Upper lobe of left lung (tissue), 6 donors: Measurements from ENCODE around the gene SMG7. TPM values are rescaled to one million over a fixed set of nuclear protein-coding genes. Genes with fewer than 3 reads are reported as not detected.

Source experiments
- ATAC-seq, 2 donors: fragments of 200-7000 bp; cut with Tn5 transposase; one replicate each; pipeline ENCODE4 v1.9.1; 2022; ENCODE audit warnings: mild to moderate bottlenecking in 2 of 2, moderate library complexity in 2 of 2; ENCODE audit not compliant: low FRiP score in 2 of 2
- DNase-seq, 2 donors: peaks; one replicate each; pipeline ENCODE4 v3.0.0-alpha.2; 2019 to 2020
- H3K27ac ChIP-seq, 4 donors: fragments of 200-600 bp; sonication (generic); one replicate each; pipeline ENCODE4 v1.5.1; 2016 to 2019
- H3K27me3 ChIP-seq, 4 donors: fragments of 200-600 bp; sonication (generic); one replicate each; pipeline ENCODE4 v1.5.1; 2017 to 2019
- H3K36me3 ChIP-seq, 4 donors: fragments of 200-600 bp; sonication (generic); one replicate each; pipeline ENCODE4 v1.5.1; 2016 to 2019
- H3K4me1 ChIP-seq, 4 donors: fragments of 200-600 bp; sonication (generic); one replicate each; pipeline ENCODE4 v1.5.1; 2018 to 2019
- H3K4me3 ChIP-seq, 4 donors: fragments of 200-600 bp; sonication (generic); one replicate each; pipeline ENCODE4 v1.5.1; 2017 to 2019; ENCODE audit warnings: mild to moderate bottlenecking in 2 of 4, moderate library complexity in 1 of 4
- H3K9me3 ChIP-seq, 4 donors: fragments of 200-600 bp; sonication (generic); one replicate each; pipeline ENCODE4 v1.5.1; 2018 to 2019
- CTCF ChIP-seq, 6 experiments: fragments of 450-650 bp in 4 of 6; fragments of 200-600 bp in 2 of 6; sonication (generic) in 2 of 6; IDR thresholded peaks; one replicate each; pipeline ENCODE4 v1.5.1; 2016 to 2019; ENCODE audit warnings: antibody characterized with exemption in 6 of 6
- EP300 ChIP-seq, 4 donors: sonication (generic); formaldehyde crosslinking; IDR thresholded peaks; one replicate each; pipeline ENCODE4 v1.5.1; 2017; ENCODE audit warnings: antibody characterized with exemption in 4 of 4, control low read depth in 2 of 4
- POLR2A ChIP-seq, 4 donors: fragments of 450-650 bp; IDR thresholded peaks; one replicate each; pipeline ENCODE4 v1.5.1; 2016 to 2017; ENCODE audit warnings: antibody characterized with exemption in 4 of 4, mild to moderate bottlenecking in 2 of 4
- POLR2AphosphoS5 ChIP-seq, 2 donors: sonication (generic); formaldehyde crosslinking; IDR thresholded peaks; one replicate each; pipeline ENCODE4 v1.5.1; 2017; ENCODE audit warnings: antibody characterized with exemption in 2 of 2
- WGBS, 2 donors: methylation state at CpG; one replicate each; pipeline ENCODE4 v1.1.5; 2017 to 2018; 5-methylcytosine and 5-hydroxymethylcytosine counted together
- total RNA-seq, 6 donors: library from RNA; depleted of rRNA in 4 of 6; stranded (reverse); fragments of >200 nt in 4 of 6; gene quantifications; one replicate each; pipeline versions ENCODE4 v1.1.0 to v1.2.1, GENCODE V29; 2016 to 2021
- donor health status: DM: no; HTN: no; CAD: no; lungs with moderate emphysema.
- donor health status: DM: no; HTN: yes; CAD: no; lungs with severe emphysema.

The SMG7 gene
- total RNA-seq, 6 donors from 2014 or later = 35.6 to 62.4 (median 50.5) TPM

GRCh38 chr1:183522104-183522503, 49.8 kb downstream of the SMG7 start:
- TF ChIP-seq POLR2AphosphoS5 (IDR thresholded peaks at IDR 0.05) = no peak
- TF ChIP-seq EP300 (IDR thresholded peaks at IDR 0.05) = no peak
- TF ChIP-seq POLR2A (IDR thresholded peaks at IDR 0.05) = no peak
- TF ChIP-seq CTCF (IDR thresholded peaks at IDR 0.05) = no peak
- Histone ChIP-seq H3K4me3 (no peak overlapping the region), H3K36me3 (peaks cover 9 to 69% (median 20%) of the 10 kb centered on the region in 4 donors), H3K4me1 (no peaks in the 10 kb centered on the region), H3K9me3 (no peaks in the 10 kb centered on the region), H3K27ac (no peak overlapping the region), H3K27me3 (no peaks in the 10 kb centered on the region)
- 96 to 97% methylated on average over 1 of the region's 1 CpG for WGBS, 2 donors
- ATAC-seq (no peak), DNase-seq (no peak)

GRCh38 chr1:183528577-183528976, 56.3 kb downstream of the SMG7 start:
- 96 to 98% methylated on average over 3 of the region's 3 CpGs for WGBS, 2 donors
- Histone ChIP-seq H3K36me3 (peaks cover 14 to 85% (median 32%) of the 10 kb centered on the region in 4 donors), H3K4me3 (no peak overlapping the region), H3K27ac (no peak overlapping the region), H3K4me1 (no peaks in the 10 kb centered on the region), H3K27me3 (no peaks in the 10 kb centered on the region), H3K9me3 (no peaks in the 10 kb centered on the region)
- DNase-seq = no peak
- ATAC-seq = no peak
- TF ChIP-seq CTCF (IDR thresholded peaks at IDR 0.05) (no peak), POLR2AphosphoS5 (IDR thresholded peaks at IDR 0.05) (no peak), POLR2A (IDR thresholded peaks at IDR 0.05) (no peak), EP300 (IDR thresholded peaks at IDR 0.05) (no peak)

DNA sequence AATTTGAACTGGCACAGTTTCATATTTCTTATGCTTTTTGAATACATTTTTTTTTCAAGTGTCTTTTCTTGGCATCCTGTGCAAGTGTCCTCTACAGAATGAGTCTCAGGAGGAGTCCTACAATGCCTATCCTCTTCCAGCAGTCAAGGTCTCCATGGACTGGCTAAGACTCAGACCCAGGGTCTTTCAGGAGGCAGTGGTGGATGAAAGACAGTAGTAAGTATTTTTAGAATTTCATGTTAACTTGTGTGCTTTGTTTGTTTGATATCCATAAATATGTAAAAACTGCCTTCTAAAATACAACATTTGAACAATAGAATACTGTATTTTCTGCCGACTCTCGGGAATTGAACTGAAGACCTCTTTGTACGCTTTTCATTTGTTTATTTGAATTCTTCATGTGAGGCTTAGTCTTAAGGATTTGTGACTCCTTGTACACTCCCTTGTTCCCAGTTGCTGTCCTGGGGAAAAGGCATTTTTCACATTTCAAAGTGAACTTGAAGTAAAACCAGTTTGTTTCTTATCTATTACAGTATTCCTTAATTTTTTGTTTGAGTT, 61.4 kb downstream of the SMG7 start:
- no peaks in the 10 kb centered on the region for H3K27me3 ChIP-seq
- H3K36me3 ChIP-seq = peaks cover 20 to 91% (median 44%) of the 10 kb centered on the region in 4 donors
- H3K9me3 ChIP-seq = no peaks in the 10 kb centered on the region
- ATAC-seq = no peak
- H3K27ac ChIP-seq = no peak overlapping the region
- H3K4me1 ChIP-seq = no peaks in the 10 kb centered on the region
- no peak overlapping the region for H3K4me3 ChIP-seq
- 90 to 93% methylated on average over 3 of the region's 3 CpGs for WGBS, 2 donors
- no peak for DNase-seq
- TF ChIP-seq CTCF (IDR thresholded peaks at IDR 0.05) = no peak
- TF ChIP-seq POLR2AphosphoS5 (IDR thresholded peaks at IDR 0.05) = no peak
- TF ChIP-seq EP300 (IDR thresholded peaks at IDR 0.05) = no peak
- TF ChIP-seq POLR2A (IDR thresholded peaks at IDR 0.05) = no peak

DNA sequence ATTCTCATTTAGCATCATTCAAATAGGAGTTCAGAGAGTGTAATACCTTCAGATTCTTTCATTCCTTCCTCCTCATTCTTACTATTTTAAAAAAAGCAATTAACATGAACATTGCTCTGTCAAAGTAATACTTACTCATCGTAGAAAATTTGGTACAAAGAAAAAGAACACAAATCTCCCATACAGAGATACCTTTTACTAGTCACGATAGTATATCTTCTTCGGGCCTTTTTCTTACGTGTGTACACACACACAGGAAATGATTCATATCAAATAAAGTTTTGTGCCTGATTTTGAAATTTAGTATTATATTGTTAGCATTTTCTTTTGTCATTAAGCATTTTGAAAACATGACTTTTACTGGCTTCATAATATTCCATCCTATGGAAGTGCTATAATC, 65.1 kb downstream of the SMG7 start:
- no peak for ATAC-seq
- H3K4me3 ChIP-seq = no peak overlapping the region
- no peaks in the 10 kb centered on the region for H3K27me3 ChIP-seq
- no peaks in the 10 kb centered on the region for H3K4me1 ChIP-seq
- H3K9me3 ChIP-seq = no peaks in the 10 kb centered on the region
- H3K36me3 ChIP-seq = peaks cover 19 to 91% (median 62%) of the 10 kb centered on the region in 4 donors
- TF ChIP-seq CTCF (IDR thresholded peaks at IDR 0.05) (no peak), EP300 (IDR thresholded peaks at IDR 0.05) (no peak), POLR2A (IDR thresholded peaks at IDR 0.05) (no peak), POLR2AphosphoS5 (IDR thresholded peaks at IDR 0.05) (no peak)
- no peak overlapping the region for H3K27ac ChIP-seq
- WGBS, 2 donors = 85 to 93% methylated on average over 4 of the region's 4 CpGs
- no peak for DNase-seq

GRCh38 chr1:183543619-183544204, 71.4 kb downstream of the SMG7 start:
- Histone ChIP-seq H3K4me3 (no peak overlapping the region), H3K9me3 (no peaks in the 10 kb centered on the region), H3K36me3 (peaks cover 15 to 88% (median 62%) of the 10 kb centered on the region in 4 donors), H3K27ac (no peak overlapping the region), H3K27me3 (no peaks in the 10 kb centered on the region), H3K4me1 (peaks cover 0 to 3% (median 0%) of the 10 kb centered on the region in 4 donors)
- DNase-seq (no peak), ATAC-seq (peak in 1 of 2 donors; percentile 75)
- TF ChIP-seq EP300 (IDR thresholded peaks at IDR 0.05) (no peak), CTCF (IDR thresholded peaks at IDR 0.05) (peak; percentile 27 to 62 (median 38))
- 44 to 50% methylated on average over 2 of the region's 2 CpGs for WGBS, 2 donors
